Measurements from ENCODE around the gene FAM187B. TPM values are rescaled to one million over a fixed set of nuclear protein-coding genes. Genes with fewer than 3 reads are reported as not detected.

Gene FAM187B
- total RNA-seq, 1 experiment from 2014 or later, result not detected

GRCh38 chr19:35256566-35256965 lies 28.0 kb upstream of the FAM187B start:
- TF ChIP-seq, protein P1, sequence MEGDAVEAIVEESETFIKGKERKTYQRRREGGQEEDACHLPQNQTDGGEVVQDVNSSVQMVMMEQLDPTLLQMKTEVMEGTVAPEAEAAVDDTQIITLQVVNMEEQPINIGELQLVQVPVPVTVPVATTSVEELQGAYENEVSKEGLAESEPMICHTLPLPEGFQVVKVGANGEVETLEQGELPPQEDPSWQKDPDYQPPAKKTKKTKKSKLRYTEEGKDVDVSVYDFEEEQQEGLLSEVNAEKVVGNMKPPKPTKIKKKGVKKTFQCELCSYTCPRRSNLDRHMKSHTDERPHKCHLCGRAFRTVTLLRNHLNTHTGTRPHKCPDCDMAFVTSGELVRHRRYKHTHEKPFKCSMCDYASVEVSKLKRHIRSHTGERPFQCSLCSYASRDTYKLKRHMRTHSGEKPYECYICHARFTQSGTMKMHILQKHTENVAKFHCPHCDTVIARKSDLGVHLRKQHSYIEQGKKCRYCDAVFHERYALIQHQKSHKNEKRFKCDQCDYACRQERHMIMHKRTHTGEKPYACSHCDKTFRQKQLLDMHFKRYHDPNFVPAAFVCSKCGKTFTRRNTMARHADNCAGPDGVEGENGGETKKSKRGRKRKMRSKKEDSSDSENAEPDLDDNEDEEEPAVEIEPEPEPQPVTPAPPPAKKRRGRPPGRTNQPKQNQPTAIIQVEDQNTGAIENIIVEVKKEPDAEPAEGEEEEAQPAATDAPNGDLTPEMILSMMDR (conservative IDR thresholded peaks at IDR 0.05), result no peak
- TF ChIP-seq EZH2 (IDR thresholded peaks at IDR 0.05; ENCODE audit: low read depth), result no peak
- no peak overlapping the region for H3K4me2 ChIP-seq
- H3K9me2 ChIP-seq (ENCODE audit: insufficient read depth), result no peaks in the 10 kb centered on the region
- CTCF ChIA-PET, result interaction anchor here (1.1 kb wide), 1 partner anchor 107 kb away, joined by 4 read pairs; no protein-coding TSS in a partner anchor
- H3K36me3 ChIP-seq (ENCODE audit: low read depth), result peaks cover 25% of the 10 kb centered on the region
- no peak overlapping the region for H3K4me3 ChIP-seq
- H4K20me1 ChIP-seq (ENCODE audit: insufficient read depth), result peaks cover 35% of the 10 kb centered on the region
- no peak for DNase-seq
- H3K27me3 ChIP-seq (ENCODE audit: insufficient read depth, low read depth), result no peaks in the 10 kb centered on the region
- no peak overlapping the region for H3K27ac ChIP-seq
- peaks cover 37% of the 10 kb centered on the region for H3K79me2 ChIP-seq (ENCODE audit: low read depth)
- no TSS peak for BruUV-seq (replicated peaks)
- POLR2A ChIA-PET (ENCODE audit: unreplicated experiment), result no interaction called here
- no peaks in the 10 kb centered on the region for H3K9me3 ChIP-seq (ENCODE audit: insufficient read depth, low read depth)
- H3K4me1 ChIP-seq (replicated peaks; ENCODE audit: insufficient read depth), result no peaks in the 10 kb centered on the region
- H2AFZ ChIP-seq, result no peak overlapping the region
- intact Hi-C loops (cut with micrococcal nuclease; ENCODE audit: unreplicated experiment), result no loop called here
- H3F3A ChIP-seq (ENCODE audit: insufficient read depth, low read depth), result peaks cover 38% of the 10 kb centered on the region

GRCh38 chr19:35254341-35255297 lies 26.1 kb upstream of the FAM187B start:
- H3K4me2 ChIP-seq, result no peak overlapping the region
- CTCF ChIA-PET, result interaction anchor here (0.6 kb wide), 1 partner anchor 57 kb away, joined by 3 read pairs; no protein-coding TSS in a partner anchor
- H4K20me1 ChIP-seq (ENCODE audit: insufficient read depth), result peaks cover 35% of the 10 kb centered on the region
- H3K36me3 ChIP-seq (ENCODE audit: low read depth), result peaks cover 36% of the 10 kb centered on the region
- H3F3A ChIP-seq (ENCODE audit: insufficient read depth, low read depth), result peaks cover 25% of the 10 kb centered on the region
- no peak for DNase-seq
- no TSS peak for BruUV-seq (replicated peaks)
- H3K9me2 ChIP-seq (ENCODE audit: insufficient read depth), result no peaks in the 10 kb centered on the region
- no peaks in the 10 kb centered on the region for H3K9me3 ChIP-seq (ENCODE audit: insufficient read depth, low read depth)
- H3K27ac ChIP-seq, result no peak overlapping the region
- no peak for TF ChIP-seq EZH2 (IDR thresholded peaks at IDR 0.05; ENCODE audit: low read depth)
- TF ChIP-seq, protein P1 (conservative IDR thresholded peaks at IDR 0.05), result no peak
- H3K79me2 ChIP-seq (ENCODE audit: low read depth), result peaks cover 57% of the 10 kb centered on the region
- H3K4me3 ChIP-seq, result no peak overlapping the region
- H2AFZ ChIP-seq, result no peak overlapping the region
- intact Hi-C loops (cut with micrococcal nuclease; ENCODE audit: unreplicated experiment), result no loop called here
- no peaks in the 10 kb centered on the region for H3K27me3 ChIP-seq (ENCODE audit: insufficient read depth, low read depth)
- H3K4me1 ChIP-seq (replicated peaks; ENCODE audit: insufficient read depth), result peaks cover 12% of the 10 kb centered on the region; the same call in 1 of the 2 replicates
- POLR2A ChIA-PET (ENCODE audit: unreplicated experiment), result interaction anchor here (0.6 to 0.7 kb wide), 4 partner anchors 12 to 534 kb away, joined by 4 to 6 read pairs (median 5); no protein-coding TSS in a partner anchor

DNA sequence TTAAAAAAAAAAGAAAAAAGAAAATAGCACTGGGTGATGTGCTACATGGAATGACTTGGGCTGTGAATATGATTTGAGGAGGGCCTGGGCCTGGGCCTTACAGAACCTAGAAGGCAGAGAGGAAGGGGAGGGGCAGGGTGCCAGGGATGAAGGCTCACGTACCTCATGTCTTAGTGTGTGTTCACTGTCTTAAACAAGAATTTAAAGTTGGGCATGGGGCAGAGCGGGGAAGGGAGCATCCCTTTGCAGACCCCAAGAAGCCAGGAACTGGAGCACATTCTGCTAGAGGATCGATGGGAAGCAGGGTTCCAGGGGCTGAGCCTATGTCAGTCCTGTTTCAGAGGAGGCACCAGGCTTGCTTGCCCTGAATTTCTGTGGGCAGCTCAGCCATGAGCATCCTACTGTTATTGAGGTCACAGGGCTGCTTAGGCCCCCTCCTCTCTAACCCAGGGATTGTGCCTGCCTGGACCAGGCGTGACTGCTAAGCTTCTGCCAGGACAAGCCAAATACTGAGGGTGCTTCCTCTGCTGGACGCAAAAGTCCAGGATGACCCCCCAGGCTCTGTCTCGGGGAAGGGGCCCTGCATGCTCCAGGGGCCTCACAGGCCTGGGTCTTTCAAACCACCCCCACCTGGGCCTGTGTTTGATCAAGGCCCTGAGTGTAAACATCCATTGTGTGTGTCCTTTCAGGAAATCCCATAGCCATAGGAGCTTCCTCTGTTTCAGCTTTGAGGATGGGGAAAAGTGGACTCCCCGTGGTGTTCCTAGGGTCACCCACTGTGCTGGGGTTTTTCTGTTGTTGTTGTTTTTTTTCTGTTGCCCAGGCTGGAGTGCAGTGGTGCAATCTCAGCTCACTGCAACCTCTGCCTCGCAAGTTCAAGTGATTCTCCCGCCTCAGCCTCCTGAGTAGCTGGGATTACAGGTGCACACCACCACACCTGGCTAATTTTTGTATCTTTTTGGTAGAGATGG lies 25.1 kb upstream of the FAM187B start:
- H3K27me3 ChIP-seq (ENCODE audit: insufficient read depth, low read depth), result no peaks in the 10 kb centered on the region
- intact Hi-C loops (cut with micrococcal nuclease; ENCODE audit: unreplicated experiment), result no loop called here
- H3K9me2 ChIP-seq (ENCODE audit: insufficient read depth), result no peaks in the 10 kb centered on the region
- peaks cover 36% of the 10 kb centered on the region for H4K20me1 ChIP-seq (ENCODE audit: insufficient read depth)
- H3K4me3 ChIP-seq, result no peak overlapping the region
- H3K36me3 ChIP-seq (ENCODE audit: low read depth), result peaks cover 36% of the 10 kb centered on the region
- H3K4me1 ChIP-seq (replicated peaks; ENCODE audit: insufficient read depth), result peaks cover 12% of the 10 kb centered on the region; the same call in 1 of the 2 replicates
- TF ChIP-seq, protein P1 (conservative IDR thresholded peaks at IDR 0.05), result no peak
- TF ChIP-seq EZH2 (IDR thresholded peaks at IDR 0.05; ENCODE audit: low read depth), result no peak
- POLR2A ChIA-PET (ENCODE audit: unreplicated experiment), result interaction anchor here (0.6 to 0.7 kb wide), 4 partner anchors 46 to 535 kb away, joined by 3 to 6 read pairs (median 5); no protein-coding TSS in a partner anchor
- H3K27ac ChIP-seq, result no peak overlapping the region
- no TSS peak for BruUV-seq (replicated peaks)
- H3F3A ChIP-seq (ENCODE audit: insufficient read depth, low read depth), result peaks cover 21% of the 10 kb centered on the region
- no peak overlapping the region for H2AFZ ChIP-seq
- no peak for DNase-seq
- H3K79me2 ChIP-seq (ENCODE audit: low read depth), result peaks cover 65% of the 10 kb centered on the region
- H3K4me2 ChIP-seq, result no peak overlapping the region
- CTCF ChIA-PET, result no interaction called here
- H3K9me3 ChIP-seq (ENCODE audit: insufficient read depth, low read depth), result no peaks in the 10 kb centered on the region

Measured in PC-9 (cell line).